Effector memory CD8-positive, alpha-beta T cell (primary cell): ENCODE data around the gene C10orf67.
"Not testable (repeated sequence)": the region's sequence is repeated elsewhere in the genome, so short reads cannot be mapped to it uniquely, and the experiment has no call there.

Experiments used
- ATAC-seq: fragments of 150-1000 bp; cut with Tn5 transposase; replicated peaks from 2 replicates; pipeline ENCODE4 v1.10.0; 2021; ENCODE audit warnings: mild to moderate bottlenecking, moderate library complexity
- DNase-seq, 3 experiments: peaks; one replicate each; pipeline ENCODE4 v3.0.0; 2021
- H3K27ac Mint-ChIP-seq, 2 donors: one replicate each; pipeline ENCODE4 v1.8.0; 2022; ENCODE audit warnings: mild to moderate bottlenecking in 2 of 2, mixed read lengths in 2 of 2, moderate library complexity in 2 of 2
- H3K27me3 Mint-ChIP-seq, 2 donors: one replicate each; pipeline ENCODE4 v1.8.0; 2022; ENCODE audit warnings: mixed read lengths in 2 of 2
- H3K36me3 Mint-ChIP-seq: one replicate; pipeline ENCODE4 v1.8.0; 2022; ENCODE audit warnings: mild to moderate bottlenecking, moderate library complexity, mixed read lengths; ENCODE audit not compliant: insufficient read depth
- H3K4me1 Mint-ChIP-seq, 2 donors: one replicate each; pipeline ENCODE4 v1.8.0; 2022; ENCODE audit warnings: low read depth in 2 of 2, mixed read lengths in 2 of 2
- H3K4me3 Mint-ChIP-seq, 2 donors: one replicate each; pipeline ENCODE4 v1.8.0; 2022; ENCODE audit warnings: mild to moderate bottlenecking in 2 of 2, mixed read lengths in 2 of 2, moderate library complexity in 2 of 2
- H3K9me3 Mint-ChIP-seq, 2 donors: one replicate each; pipeline ENCODE4 v1.8.0; 2022; ENCODE audit warnings: mixed read lengths in 2 of 2

Gene C10orf67

DNA sequence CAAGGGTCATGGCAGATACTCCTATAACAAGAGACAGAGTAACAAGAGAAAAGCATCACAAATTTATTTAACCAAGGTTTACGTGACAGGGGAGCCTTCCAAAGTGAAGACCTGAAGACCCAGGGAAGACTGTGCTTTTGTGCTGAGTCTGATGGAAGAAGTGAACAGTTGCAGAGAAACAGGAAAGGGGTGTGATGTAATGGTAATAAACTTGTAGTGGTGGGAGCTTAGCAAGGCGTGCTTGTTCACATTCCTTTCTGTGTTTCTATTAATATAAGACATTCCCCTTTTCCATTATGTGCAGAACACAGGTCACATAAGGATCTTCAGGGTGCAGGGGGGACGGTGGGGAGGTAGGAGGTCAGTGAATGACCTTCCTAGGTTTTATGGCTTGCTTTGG, 25.5 kb upstream of the C10orf67 start:
- Mint-ChIP-seq H3K9me3 (no peaks in the 10 kb centered on the region), H3K4me1 (peaks cover 5 to 16% of the 10 kb centered on the region in 2 donors), H3K27me3 (peaks cover 0 to 10% of the 10 kb centered on the region in 2 donors), H3K4me3 (no peak overlapping the region), H3K36me3 (no peaks in the 10 kb centered on the region), H3K27ac (peak overlapping the region in 1 of 2 donors; percentile 29)
- DNase-seq (no peak), ATAC-seq (no peak)

DNA sequence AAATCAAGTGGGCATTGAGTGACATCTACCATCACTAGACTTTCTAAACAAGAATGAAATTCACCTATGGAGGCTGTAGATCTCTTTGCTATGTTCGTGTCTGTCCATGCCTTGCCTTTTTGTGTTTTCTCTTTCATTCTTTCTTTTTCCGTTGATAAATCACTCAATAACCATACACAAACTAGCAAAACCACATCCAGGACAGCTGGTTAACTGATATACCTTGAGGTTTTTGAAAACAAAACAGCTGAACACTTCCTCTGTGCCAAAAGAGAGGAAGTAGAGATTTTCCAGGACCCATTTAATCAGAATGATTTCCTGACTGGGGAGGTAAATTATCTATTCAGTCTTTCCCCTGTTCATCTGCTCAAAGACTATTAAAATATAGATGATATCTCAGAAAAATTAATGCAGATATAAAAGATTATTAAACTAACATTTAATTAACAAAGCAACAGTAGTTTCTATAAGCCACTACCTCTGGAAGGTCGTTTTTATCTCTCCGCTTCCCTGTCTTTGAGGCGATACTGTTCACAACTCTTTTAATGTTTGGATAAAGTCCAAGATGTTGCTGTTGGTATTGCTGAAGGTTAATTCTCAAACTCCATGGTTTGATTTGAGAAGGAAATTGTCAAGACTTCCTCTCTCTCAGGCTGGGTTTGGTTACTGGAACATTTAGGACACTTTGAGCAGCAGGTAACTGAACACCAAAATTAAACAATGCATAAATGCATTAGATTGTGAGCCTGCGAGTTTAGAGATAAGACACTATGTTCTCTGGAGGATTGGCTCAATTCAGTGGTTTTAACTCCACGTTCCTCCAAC, 24.4 kb upstream of the C10orf67 start:
- Mint-ChIP-seq H3K4me3 (peak overlapping the region; percentile 21 to 49), H3K36me3 (no peaks in the 10 kb centered on the region), H3K9me3 (no peaks in the 10 kb centered on the region), H3K4me1 (peaks cover 9 to 16% of the 10 kb centered on the region in 2 donors), H3K27ac (peak overlapping the region in 1 of 2 donors; percentile 27), H3K27me3 (peaks cover 0 to 10% of the 10 kb centered on the region in 2 donors)
- peak; percentile 66 for ATAC-seq
- no peak for DNase-seq

DNA sequence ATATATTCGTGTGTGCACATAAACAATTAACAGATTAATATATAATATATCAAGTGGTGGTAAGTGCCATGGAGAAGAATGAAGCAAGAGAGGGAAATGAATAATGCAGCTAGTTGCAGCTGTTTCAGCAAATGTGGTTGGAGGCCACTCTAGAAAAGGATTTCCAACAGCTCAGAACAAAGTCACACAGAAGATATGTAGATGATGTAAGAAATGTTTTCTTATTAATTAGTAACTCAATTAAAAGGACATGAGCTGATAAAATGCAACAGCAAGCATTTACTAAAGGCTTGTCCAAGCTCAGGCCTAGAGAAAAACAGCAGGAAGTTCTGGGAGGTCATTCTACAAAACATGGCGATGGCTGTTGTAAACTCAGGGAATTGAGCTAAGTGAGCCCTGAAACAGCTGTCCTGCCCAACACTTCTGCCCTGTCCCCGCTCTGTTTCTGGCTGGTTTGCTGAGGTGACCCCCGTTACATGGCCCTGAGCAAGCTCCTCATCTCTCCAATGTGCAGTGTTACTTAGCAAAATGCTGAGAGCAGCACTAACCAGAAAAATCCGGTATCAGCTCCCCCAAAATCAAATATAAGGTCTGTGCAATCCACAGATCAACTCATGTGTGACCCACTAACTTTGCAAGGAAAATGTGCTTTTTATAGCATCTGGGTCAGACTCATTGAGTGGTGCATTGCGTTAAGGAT, 23.4 kb upstream of the C10orf67 start:
- ATAC-seq (no peak), DNase-seq (no peak)
- Mint-ChIP-seq H3K4me3 (peak overlapping the region in 1 of 2 donors; percentile 49), H3K9me3 (no peaks in the 10 kb centered on the region), H3K36me3 (no peaks in the 10 kb centered on the region), H3K27ac (peak overlapping the region in 1 of 2 donors; percentile 27), H3K27me3 (peaks cover 0 to 10% of the 10 kb centered on the region in 2 donors), H3K4me1 (peaks cover 12 to 23% of the 10 kb centered on the region in 2 donors)

DNA sequence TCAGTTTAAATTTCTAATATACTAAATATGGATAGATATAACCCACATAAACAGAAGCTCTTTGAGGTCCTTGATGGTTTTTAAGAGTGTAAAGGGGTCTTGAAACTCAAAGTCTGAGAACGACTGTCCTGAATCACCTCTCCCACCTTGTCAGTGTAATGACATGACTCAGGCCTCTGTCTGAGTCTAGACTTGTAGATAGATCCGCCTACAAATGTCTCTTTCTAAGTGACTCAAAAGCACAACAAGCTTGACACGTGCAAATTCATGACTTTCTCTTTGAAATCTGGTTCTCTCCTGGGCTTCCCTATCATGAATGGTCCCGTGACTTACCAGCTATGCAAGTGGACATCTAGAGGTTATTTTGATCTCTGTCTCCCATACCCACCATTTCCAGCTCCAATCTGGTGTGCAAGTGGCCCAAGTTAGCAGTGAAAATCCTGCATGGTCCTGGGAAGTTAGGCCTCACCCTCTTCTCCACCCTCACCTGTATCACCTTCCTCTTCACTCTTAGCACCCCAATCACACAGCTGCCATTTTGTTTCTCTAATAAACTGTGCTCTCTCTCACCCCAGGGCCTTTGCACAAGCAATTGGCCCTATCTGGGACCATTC, 20.9 kb upstream of the C10orf67 start:
- not testable (repeated sequence) for H3K27me3 Mint-ChIP-seq, H3K36me3 Mint-ChIP-seq, H3K4me3 Mint-ChIP-seq, ATAC-seq, H3K27ac Mint-ChIP-seq, H3K9me3 Mint-ChIP-seq, DNase-seq
- peaks cover 19 to 26% of the 10 kb centered on the region in 2 donors for H3K4me1 Mint-ChIP-seq

DNA sequence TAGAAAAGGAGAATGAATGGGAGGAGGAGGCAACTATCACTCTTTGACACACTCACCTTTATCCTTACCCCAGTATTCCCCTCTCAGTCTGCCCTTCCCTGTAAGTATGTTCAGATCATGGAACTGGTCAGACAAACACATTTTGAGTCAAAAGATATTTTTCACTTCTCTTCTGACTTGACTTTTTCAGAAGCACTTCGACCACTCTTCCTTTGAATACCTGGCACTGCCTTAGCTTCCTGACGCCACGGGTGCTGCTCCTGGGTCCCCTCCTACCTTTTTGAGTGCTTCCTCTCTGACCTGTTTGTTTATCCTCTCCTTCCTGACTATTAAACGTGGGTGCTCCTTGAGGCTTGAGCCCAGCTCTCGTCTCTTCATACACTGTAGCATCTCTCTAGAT, 19.8 kb upstream of the C10orf67 start:
- Mint-ChIP-seq H3K36me3 (no peaks in the 10 kb centered on the region), H3K27me3 (no peaks in the 10 kb centered on the region), H3K27ac (peak overlapping the region in 1 of 2 donors; percentile 8), H3K9me3 (no peaks in the 10 kb centered on the region), H3K4me1 (peaks cover 19 to 23% of the 10 kb centered on the region in 2 donors), H3K4me3 (no peak overlapping the region)
- ATAC-seq (no peak), DNase-seq (no peak)

DNA sequence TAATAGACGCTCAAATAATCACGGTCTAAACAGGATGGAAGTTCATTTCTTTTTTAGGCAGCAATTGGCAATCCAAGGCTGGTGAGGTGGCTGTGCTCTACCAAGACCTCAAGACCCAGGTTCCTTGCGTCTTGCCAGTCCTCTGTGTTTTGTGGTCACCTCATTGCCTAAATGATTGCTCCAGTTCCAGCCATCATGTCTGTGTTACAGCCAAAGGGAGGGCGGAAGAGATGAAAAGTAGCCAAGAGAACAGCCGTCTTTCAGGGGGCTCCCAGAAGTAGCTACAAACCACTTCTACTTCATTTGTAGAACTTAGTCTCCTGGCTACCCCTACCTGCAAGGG, 19.2 kb upstream of the C10orf67 start:
- Mint-ChIP-seq H3K27ac (peak overlapping the region; percentile 19 to 64), H3K4me3 (peak overlapping the region; percentile 50 to 55), H3K9me3 (no peaks in the 10 kb centered on the region), H3K27me3 (no peaks in the 10 kb centered on the region), H3K4me1 (peaks cover 17 to 21% of the 10 kb centered on the region in 2 donors), H3K36me3 (no peaks in the 10 kb centered on the region)
- ATAC-seq (no peak), DNase-seq (no peak)

DNA sequence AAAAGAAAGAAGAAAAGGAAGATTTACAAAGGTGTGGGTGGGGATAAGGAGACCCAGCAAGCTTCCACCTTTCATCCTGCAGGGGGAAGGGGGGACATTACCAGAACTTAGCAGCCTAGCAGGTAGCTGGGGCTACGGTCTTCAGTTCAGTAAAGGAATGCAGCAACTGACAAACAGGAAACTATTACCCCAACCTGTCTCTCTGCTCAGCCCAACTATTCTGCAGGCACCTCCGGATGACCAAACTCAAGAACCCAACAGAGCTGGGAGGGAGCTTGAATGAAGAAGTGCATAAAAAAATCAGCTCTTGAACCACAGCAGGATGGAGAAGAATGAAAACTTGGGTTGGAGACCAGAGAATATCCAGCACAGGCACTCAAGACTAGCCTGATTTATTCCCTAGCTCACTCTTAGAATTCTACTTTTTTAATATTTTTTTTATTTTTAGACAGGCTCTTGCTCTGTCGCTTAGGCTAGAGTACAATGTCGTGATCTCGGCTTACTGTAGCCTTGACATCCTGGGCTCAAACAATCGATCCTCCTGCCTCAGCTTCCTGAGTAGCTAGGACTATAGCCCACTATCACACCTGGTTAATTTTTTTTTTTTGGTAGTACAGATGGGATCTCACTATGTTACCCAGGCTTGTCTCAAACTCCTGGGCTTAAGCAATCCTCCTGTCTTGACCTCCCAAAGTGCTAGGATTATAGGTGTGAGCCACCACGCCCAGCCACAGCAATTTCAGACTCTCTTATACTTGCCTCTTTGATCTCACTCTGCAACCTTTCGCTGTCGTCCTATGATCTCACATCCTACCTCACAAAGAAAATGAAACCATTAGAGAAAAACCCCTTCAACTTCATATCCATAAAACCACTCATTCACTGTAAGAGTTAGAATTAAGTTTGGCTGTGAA, 18.5 kb upstream of the C10orf67 start:
- Mint-ChIP-seq H3K4me3 (peak overlapping the region; percentile 50 to 55), H3K36me3 (no peaks in the 10 kb centered on the region), H3K27ac (peak overlapping the region; percentile 19 to 64), H3K27me3 (no peaks in the 10 kb centered on the region), H3K9me3 (no peaks in the 10 kb centered on the region), H3K4me1 (peaks cover 14 to 16% of the 10 kb centered on the region in 2 donors)
- ATAC-seq (peak; percentile 86), DNase-seq (peak in 1 of 3 experiments; percentile 11)

DNA sequence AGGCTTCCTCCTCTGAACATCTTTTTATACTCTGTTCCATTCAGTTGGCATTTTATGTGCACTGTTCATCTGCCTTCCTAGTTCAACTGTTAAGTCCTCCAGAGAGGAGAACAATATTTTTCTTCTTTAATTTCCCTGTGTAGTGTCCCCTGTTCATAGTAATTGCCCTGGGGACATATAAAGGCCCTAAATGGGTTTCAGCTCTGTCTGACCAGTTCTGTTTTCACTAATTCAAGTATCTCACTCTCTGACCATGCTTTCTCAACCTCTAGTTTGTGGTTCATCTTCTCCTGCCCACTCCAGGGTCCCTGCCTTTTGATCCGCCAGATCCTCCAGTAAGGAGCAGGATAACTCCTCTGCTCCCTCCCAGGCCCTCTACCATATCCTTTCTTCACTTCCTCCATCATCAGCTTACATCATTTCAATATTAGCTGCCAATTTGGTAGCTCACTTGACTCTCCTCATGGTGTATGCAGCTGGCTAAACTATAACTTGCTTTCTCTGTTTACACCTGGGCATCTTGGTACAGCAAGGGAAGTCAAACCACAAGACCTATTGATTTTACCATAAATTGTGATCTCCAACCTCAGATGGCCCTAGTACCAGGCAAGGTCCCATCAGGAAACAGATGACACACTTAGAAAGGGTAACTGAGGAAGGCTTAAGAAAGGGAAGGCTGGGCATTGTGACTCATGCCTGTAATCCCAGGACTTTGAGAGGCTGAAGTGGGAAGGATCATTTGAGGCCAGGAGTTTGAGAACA, 17.7 kb upstream of the C10orf67 start:
- Mint-ChIP-seq H3K27me3 (no peaks in the 10 kb centered on the region), H3K4me3 (peak overlapping the region; percentile 12 to 55), H3K9me3 (no peaks in the 10 kb centered on the region), H3K36me3 (no peaks in the 10 kb centered on the region), H3K27ac (peak overlapping the region; percentile 10 to 64), H3K4me1 (peaks cover 14 to 16% of the 10 kb centered on the region in 2 donors)
- DNase-seq = no peak
- no peak for ATAC-seq

DNA sequence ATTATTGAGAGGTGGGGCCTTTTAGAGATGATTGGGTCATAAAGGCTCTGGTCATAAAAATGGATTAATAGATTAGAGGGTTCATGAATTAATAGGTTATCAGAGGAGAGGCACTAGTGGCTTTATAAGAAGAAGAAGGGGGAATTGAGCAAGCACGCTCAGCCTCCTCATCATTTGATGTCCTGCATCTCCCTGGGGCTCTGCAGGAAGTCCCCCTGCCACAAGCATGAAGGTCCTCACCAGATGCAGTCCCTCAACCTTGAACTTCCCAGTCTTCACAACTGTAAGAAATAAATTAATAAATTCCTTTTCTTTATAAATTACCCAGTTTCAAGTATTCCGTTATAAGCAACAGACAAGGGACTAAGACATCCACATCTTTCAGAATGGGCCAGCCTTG, 17.1 kb upstream of the C10orf67 start:
- Mint-ChIP-seq H3K4me1 (peaks cover 14 to 16% of the 10 kb centered on the region in 2 donors), H3K27me3 (peaks cover 0 to 4% of the 10 kb centered on the region in 2 donors), H3K36me3 (no peaks in the 10 kb centered on the region)

DNA sequence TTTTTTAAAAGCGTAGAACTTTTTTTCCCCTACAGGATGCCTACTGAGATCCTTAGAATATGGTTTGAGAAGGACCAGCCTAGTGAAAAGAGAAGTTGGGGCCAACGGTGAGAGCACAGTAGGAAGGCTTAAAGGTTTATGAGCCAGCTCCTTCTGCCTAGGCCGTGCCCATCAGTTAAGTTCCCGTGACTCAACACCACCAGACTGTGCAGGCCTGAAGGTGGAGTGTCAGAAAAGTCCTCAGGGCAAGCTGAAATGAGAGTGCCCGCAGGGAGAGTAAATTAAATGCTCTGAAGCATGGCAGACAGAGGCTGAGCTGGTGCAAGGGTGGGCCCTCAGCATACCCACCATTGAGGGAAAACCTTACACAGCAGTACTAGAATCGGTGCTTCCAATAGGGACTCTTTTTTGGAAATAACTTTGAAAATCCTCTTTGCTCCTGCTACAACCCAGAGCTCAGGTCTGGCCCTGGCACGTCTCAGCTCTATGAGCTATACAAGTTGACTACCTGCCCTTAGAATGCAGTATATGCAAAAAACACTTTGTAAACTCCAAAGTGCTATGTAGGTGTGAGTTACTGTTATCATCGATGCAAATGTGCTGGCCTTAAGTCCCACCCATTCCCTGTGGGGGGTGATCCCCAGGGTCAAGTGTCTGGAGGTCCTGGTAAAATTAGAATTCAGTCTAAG, 15.2 kb upstream of the C10orf67 start:
- no peak overlapping the region for H3K4me3 Mint-ChIP-seq
- H3K27ac Mint-ChIP-seq = no peak overlapping the region
- DNase-seq (no peak), ATAC-seq (no peak)
- H3K36me3 Mint-ChIP-seq = no peaks in the 10 kb centered on the region
- H3K27me3 Mint-ChIP-seq = peaks cover 5 to 15% of the 10 kb centered on the region in 2 donors
- H3K4me1 Mint-ChIP-seq = peaks cover 12 to 14% of the 10 kb centered on the region in 2 donors
- no peaks in the 10 kb centered on the region for H3K9me3 Mint-ChIP-seq

More for the DNA sequence above, 17.1 kb upstream of the C10orf67 start:
- ATAC-seq = no peak
- no peak for DNase-seq
- Mint-ChIP-seq H3K27ac (peak overlapping the region in 1 of 2 donors; percentile 64), H3K4me3 (no peak overlapping the region), H3K9me3 (no peaks in the 10 kb centered on the region)

DNA sequence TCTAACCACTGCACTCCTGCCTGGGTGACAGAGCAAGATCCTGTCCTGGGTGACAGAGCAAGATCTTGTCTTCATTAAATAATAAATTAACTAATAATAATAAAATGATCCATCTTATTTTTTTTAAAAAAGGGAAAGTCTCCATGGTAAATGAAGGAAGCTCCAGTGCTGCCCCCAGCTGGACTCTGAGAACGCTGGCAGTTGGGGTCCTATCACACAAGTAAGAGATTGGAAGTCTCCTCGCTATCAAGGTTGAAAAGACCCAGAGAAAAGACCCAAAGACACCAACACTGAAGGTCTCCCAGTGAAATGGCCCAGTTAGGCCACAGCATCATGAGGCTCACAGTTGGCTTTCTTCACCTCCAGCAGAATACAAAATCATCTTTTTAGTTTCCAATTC, 13.8 kb upstream of the C10orf67 start:
- no peaks in the 10 kb centered on the region for H3K9me3 Mint-ChIP-seq

More for the DNA sequence above, 13.8 kb upstream of the C10orf67 start:
- Mint-ChIP-seq H3K4me1 (peaks cover 7% of the 10 kb centered on the region in 2 donors), H3K36me3 (no peaks in the 10 kb centered on the region), H3K27me3 (peaks cover 12 to 15% of the 10 kb centered on the region in 2 donors), H3K4me3 (no peak overlapping the region), H3K27ac (peak overlapping the region in 1 of 2 donors; percentile 33)
- no peak for ATAC-seq
- no peak for DNase-seq
